Kidney epithelial cell (primary cell): Measurements from ENCODE around the gene ZNF76. TPM values are rescaled to one million over a fixed set of nuclear protein-coding genes. Genes with fewer than 3 reads are reported as not detected.

Experiments
- DNase-seq: peaks from one replicate; pipeline ENCODE4 v3.0.0-alpha.2; 2010; ENCODE audit warnings: low read depth
- H3K27me3 ChIP-seq: 2 replicates; pipeline ENCODE4 v1.6.0; 2011; ENCODE audit warnings: low read length; ENCODE audit not compliant: control insufficient read depth, insufficient read depth
- H3K36me3 ChIP-seq: 2 replicates; pipeline ENCODE4 v1.5.1; 2011; ENCODE audit warnings: low read length; ENCODE audit not compliant: control insufficient read depth, insufficient read depth
- H3K4me3 ChIP-seq: 2 replicates; pipeline ENCODE4 v1.5.1; 2011; ENCODE audit warnings: low read depth, mild to moderate bottlenecking, control low read depth, low read length
- CTCF ChIP-seq: IDR thresholded peaks from 2 replicates; pipeline ENCODE4 v1.5.1; 2011; ENCODE audit warnings: mild to moderate bottlenecking, moderate library complexity, low read length, control low read depth, inconsistent platforms; ENCODE audit not compliant: insufficient read depth, poor library complexity, severe bottlenecking
- total RNA-seq: library from RNA; depleted of rRNA; stranded (reverse); fragments of >200 nt; gene quantifications from 2 replicates; pipeline ENCODE4 v1.2.3, GENCODE V29; 2015

Gene ZNF76
- total RNA-seq, 1 donor from 2014 or later = 21.2 TPM

GRCh38 chr6:35309611-35310264, 50.2 kb downstream of the ZNF76 start:
- Histone ChIP-seq H3K4me3 (no peak overlapping the region), H3K36me3 (no peaks in the 10 kb centered on the region), H3K27me3 (no peaks in the 10 kb centered on the region)
- DNase-seq = no peak
- no peak for TF ChIP-seq CTCF

- no peaks in the 10 kb centered on the region for H3K27me3 ChIP-seq
- no peak for TF ChIP-seq CTCF
- DNase-seq = no peak
- H3K36me3 ChIP-seq = no peaks in the 10 kb centered on the region
- H3K4me3 ChIP-seq = no peak overlapping the region
Measured at GRCh38 chr6:35310265-35310831, 50.8 kb downstream of the ZNF76 start.

- H3K27me3 ChIP-seq = no peaks in the 10 kb centered on the region
- no peak for DNase-seq
- no peaks in the 10 kb centered on the region for H3K36me3 ChIP-seq
- H3K4me3 ChIP-seq = no peak overlapping the region
- no peak for TF ChIP-seq CTCF
Measured at GRCh38 chr6:35311390-35312075, 52.0 kb downstream of the ZNF76 start.

- TF ChIP-seq CTCF = no peak
- DNase-seq = no peak
- no peaks in the 10 kb centered on the region for H3K27me3 ChIP-seq
Measured at GRCh38 chr6:35312076-35312800, 52.7 kb downstream of the ZNF76 start.

GRCh38 chr6:35312807-35313206, 53.3 kb downstream of the ZNF76 start:
- TF ChIP-seq CTCF = no peak
- H3K4me3 ChIP-seq = no peak overlapping the region
- no peak for DNase-seq
- no peaks in the 10 kb centered on the region for H3K27me3 ChIP-seq
- H3K36me3 ChIP-seq = no peaks in the 10 kb centered on the region

More at GRCh38 chr6:35312076-35312800, 52.7 kb downstream of the ZNF76 start:
- H3K36me3 ChIP-seq = no peaks in the 10 kb centered on the region
- no peak overlapping the region for H3K4me3 ChIP-seq
